HepG2 (cell line): ENCODE measurements around the gene RAB9A. TPM values are rescaled to one million over a fixed set of nuclear protein-coding genes. Genes with fewer than 3 reads are reported as not detected.
A peak's percentile ranks its signal among the peaks of the same experiment; 100 is the strongest.

Source experiments
- ATAC-seq: fragments of 200-7000 bp; cut with Tn5 transposase; 3 replicates; pipeline ENCODE4 v1.9.1; 2020; ENCODE audit warnings: mild to moderate bottlenecking, moderate library complexity
- BruUV-seq: library from RNA; stranded (reverse); fragments of 400-500 nt; replicated peaks from 2 replicates; lab custom pipeline; 2021; lab: Mats Ljungman, UMichigan
- CTCF ChIA-PET: fragments of 300-600 bp; formaldehyde crosslinking; extraction: SDS; loops from one replicate; lab custom pipeline; 2021; ENCODE audit warnings: low total read pairs, inconsistent platforms, low intra/inter-chr PET ratio; lab: Yijun Ruan, JAX
- POLR2A ChIA-PET: fragments of 350-600 bp; sonication (Branson Sonifier 250); formaldehyde crosslinking; loops from one replicate; lab custom pipeline; 2020; ENCODE audit warnings: antibody characterized with exemption, inconsistent platforms; lab: Yijun Ruan, JAX
- DNase-seq: peaks from one replicate; pipeline ENCODE4 v3.0.0-alpha.2; 2015; ENCODE audit warnings: low spot score
- FAIRE-seq: peaks from 3 replicates; lab custom pipeline; 2011; peaks lifted over from hg19 to GRCh38; lab: Jason Lieb, UNC
- H2AFZ ChIP-seq: one replicate; pipeline ENCODE4 v1.6.1; 2011; ENCODE audit warnings: low read length, inconsistent platforms
- H3K27ac ChIP-seq: fragments of 300-600 bp; 3 replicates; pipeline ENCODE4 v1.8.0; 2011; ENCODE audit warnings: mixed run types, mild to moderate bottlenecking, mixed read lengths, low read length, inconsistent platforms; ENCODE audit not compliant: insufficient read depth; ENCODE audit errors: extremely low read length
- H3K27me3 ChIP-seq, 2 experiments: fragments of 200-600 bp in 1 of 2; 2 replicates in 1 of 2; 3 replicates in 1 of 2; pipeline versions ENCODE4 v1.6.0 to v1.8.0; 2011; ENCODE audit warnings: low read length in 2 of 2, mild to moderate bottlenecking in 2 of 2, moderate library complexity in 2 of 2, inconsistent platforms in 1 of 2; ENCODE audit not compliant: insufficient read depth in 2 of 2, control insufficient read depth in 1 of 2
- H3K36me3 ChIP-seq, 2 experiments: fragments of 200-600 bp in 1 of 2; replicated peaks in 1 of 2; 2 replicates in 1 of 2; 3 replicates in 1 of 2; pipeline versions ENCODE4 v1.5.1 to v1.8.0; 2011; ENCODE audit warnings: low read length in 2 of 2, inconsistent platforms in 1 of 2; ENCODE audit not compliant: insufficient read depth in 2 of 2, control insufficient read depth in 1 of 2
- H3K4me1 ChIP-seq: 2 replicates; pipeline ENCODE4 v1.5.1; 2012; ENCODE audit warnings: low read length, inconsistent platforms; ENCODE audit not compliant: insufficient read depth
- H3K4me2 ChIP-seq: 2 replicates; pipeline ENCODE4 v1.6.0; 2011; ENCODE audit warnings: low read depth, low read length, inconsistent platforms
- H3K4me3 ChIP-seq, 3 experiments: fragments of 200-600 bp in 1 of 3; sonication (generic), shearing (Covaris generic) in 1 of 3; replicated peaks in 1 of 3; 2 replicates each; pipeline ENCODE4 v1.5.1; 2011 to 2016; ENCODE audit warnings: low read length in 3 of 3, inconsistent platforms in 2 of 3, low read depth in 2 of 3, mild to moderate bottlenecking in 2 of 3, control low read depth in 1 of 3, mixed read lengths in 1 of 3; ENCODE audit not compliant: insufficient read depth in 1 of 3
- H3K79me2 ChIP-seq: one replicate; pipeline ENCODE4 v1.6.1; 2011; ENCODE audit warnings: low read length, inconsistent platforms; ENCODE audit not compliant: insufficient read depth
- H3K9ac ChIP-seq: 2 replicates; pipeline ENCODE4 v1.6.0; 2011; ENCODE audit warnings: mild to moderate bottlenecking, low read depth, low read length, inconsistent platforms; ENCODE audit not compliant: insufficient read depth
- H3K9me3 ChIP-seq: 2 replicates; pipeline ENCODE4 v1.5.1; 2012; ENCODE audit warnings: mild to moderate bottlenecking, low read length
- H4K20me1 ChIP-seq: 2 replicates; pipeline ENCODE4 v1.6.0; 2011; ENCODE audit warnings: inconsistent platforms, mild to moderate bottlenecking, low read length, moderate library complexity; ENCODE audit not compliant: insufficient read depth
- CBX5 ChIP-seq: sonication (generic); formaldehyde crosslinking; IDR thresholded peaks from 2 replicates; pipeline ENCODE4 v1.4.0; 2020; ENCODE audit warnings: missing genetic modification reagents, borderline replicate concordance
- CCDC6 ChIP-seq: sonication (generic); formaldehyde crosslinking; IDR thresholded peaks from 2 replicates; pipeline ENCODE4 v1.8.1; 2022; ENCODE audit warnings: mild to moderate bottlenecking, missing genetic modification reagents, moderate library complexity
- HES4 ChIP-seq: sonication (generic); formaldehyde crosslinking; IDR thresholded peaks from 2 replicates; pipeline ENCODE4 v1.9.0; 2021; ENCODE audit warnings: mild to moderate bottlenecking, missing genetic modification reagents, borderline replicate concordance
- HNRNPH1 ChIP-seq: fragments of 200-400 bp; formaldehyde crosslinking; optimal IDR thresholded peaks from 2 replicates; pipeline ENCODE3; 2017; ENCODE audit warnings: mild to moderate bottlenecking, low read depth, low read length
- SMC3 ChIP-seq: IDR thresholded peaks from 2 replicates; pipeline ENCODE4 v1.6.1; 2011; ENCODE audit warnings: low read length, improper control_type of control experiment
- STAG1 ChIP-seq: sonication (generic); formaldehyde crosslinking; IDR thresholded peaks from 2 replicates; pipeline ENCODE4 v1.4.0; 2020; ENCODE audit warnings: missing genetic modification reagents
- TFE3 ChIP-seq: IDR thresholded peaks from 2 replicates; pipeline ENCODE4 v1.6.1; 2016
- ZBTB21 ChIP-seq: sonication (generic); formaldehyde crosslinking; IDR thresholded peaks from 2 replicates; pipeline ENCODE4 v1.4.0; 2020; ENCODE audit warnings: missing genetic modification reagents
- ZNF180 ChIP-seq: sonication (generic); formaldehyde crosslinking; IDR thresholded peaks from 2 replicates; pipeline ENCODE4 v1.4.0; 2020; ENCODE audit warnings: low read depth, missing genetic modification reagents, borderline replicate concordance
- ZNF331 ChIP-seq: sonication (generic); formaldehyde crosslinking; IDR thresholded peaks from 2 replicates; pipeline ENCODE4 v1.4.0; 2020; ENCODE audit warnings: missing genetic modification reagents
- ZNF652 ChIP-seq: IDR thresholded peaks from 2 replicates; pipeline ENCODE4 v1.6.1; 2016; ENCODE audit warnings: low read depth, borderline replicate concordance
- ZNF703 ChIP-seq: sonication (generic); formaldehyde crosslinking; IDR thresholded peaks from 2 replicates; pipeline ENCODE4 v1.5.1; 2020; ENCODE audit warnings: missing genetic modification reagents, mild to moderate bottlenecking, moderate library complexity, borderline replicate concordance
- WGBS: methylation state at CpG from one replicate; pipeline ENCODE4 v1.1.6; 2017; ENCODE audit warnings: low lambda C conversion rate; 5-methylcytosine and 5-hydroxymethylcytosine counted together
- in situ Hi-C: cut with HindIII; loops from 2 replicates; pipeline ENCODE4 v1.10.0; 2017; ENCODE audit warnings: low pct_unique_long_range_greater_than_20kb; ENCODE audit not compliant: extremely low pct_ligation_motif_present
- intact Hi-C: fragments of 100-400 bp; cut with micrococcal nuclease; formaldehyde crosslinking; loops from one replicate; pipeline ENCODE4 v1.10.0; 2022; ENCODE audit not compliant: unreplicated experiment
- polyA plus RNA-seq, 8 experiments: library from polyadenylated mRNA; depleted of rRNA in 3 of 8; stranded (reverse) in 7 of 8; unstranded in 1 of 8; fragments of >200 nt; fragmentation: Illumina TruSeq in 4 of 8; extraction: Trizol in 4 of 8; gene quantifications; 2 replicates each; pipeline versions ENCODE4 v1.2.1 to v1.2.3, GENCODE V29; 2011 to 2016; ENCODE audit warnings: low read depth in 4 of 8, missing spikeins in 1 of 8, mixed read lengths in 1 of 8; ENCODE audit not compliant: insufficient read depth in 1 of 8
- total RNA-seq, 5 experiments: library from RNA; depleted of rRNA; stranded (reverse); fragments of >200 nt; fragmentation: Illumina TruSeq; extraction: Trizol; gene quantifications; 2 replicates each; pipeline ENCODE4 v1.2.3, GENCODE V29; 2016; ENCODE audit warnings: low read depth in 1 of 5
- TF ChIP-seq, protein P1 (sequence below): sonication (generic); formaldehyde crosslinking; IDR thresholded peaks from 2 replicates; pipeline ENCODE4 v1.5.0; 2020; ENCODE audit warnings: missing genetic modification reagents
- TF ChIP-seq, protein P2 (sequence below): sonication (generic); formaldehyde crosslinking; IDR thresholded peaks from 2 replicates; pipeline ENCODE4 v1.5.0; 2020; ENCODE audit warnings: mild to moderate bottlenecking, missing genetic modification reagents, moderate library complexity

The RAB9A gene
- total and polyA plus RNA-seq, 2 of the 13 experiments (the other 11 are each of a cell fraction or from before 2014, with no cell fraction given), result 10.5 to 23.1 TPM

- no peak overlapping the region for H3K9ac ChIP-seq
- no peak overlapping the region for H3K4me3 ChIP-seq
- WGBS, result no CpG with 5 or more reads among the region's 3 CpGs
- no peak overlapping the region for H3K27ac ChIP-seq
- POLR2A ChIA-PET, result no interaction called here
- no peak for TF ChIP-seq ZBTB21 (CRISPR knock-in tag)
- TF ChIP-seq ZNF652 (CRISPR knock-in tag), result no peak
- TF ChIP-seq ZNF703, result no peak
- TF ChIP-seq HES4 (CRISPR knock-in tag), result no peak
- no peak for TF ChIP-seq HNRNPH1
- TF ChIP-seq TFE3, result no peak
- in situ Hi-C loops (no loop called here), intact Hi-C loops (no loop called here)
- H3K36me3 ChIP-seq, result no peaks in the 10 kb centered on the region
- CTCF ChIA-PET, result no interaction called here
- no peak for ATAC-seq
- no peaks in the 10 kb centered on the region for H3K9me3 ChIP-seq
- H3K27me3 ChIP-seq, result no peaks in the 10 kb centered on the region
- H3K79me2 ChIP-seq, result no peaks in the 10 kb centered on the region
- H3K4me1 ChIP-seq, result peaks cover 12% of the 10 kb centered on the region
- no peaks in the 10 kb centered on the region for H4K20me1 ChIP-seq
- H3K4me2 ChIP-seq, result no peak overlapping the region
- no peak overlapping the region for H2AFZ ChIP-seq
- no peak for FAIRE-seq
- no TSS peak for BruUV-seq
- no peak for DNase-seq
Measured at GRCh38 chrX:13655674-13656073, 33.3 kb upstream of the RAB9A start.

DNA sequence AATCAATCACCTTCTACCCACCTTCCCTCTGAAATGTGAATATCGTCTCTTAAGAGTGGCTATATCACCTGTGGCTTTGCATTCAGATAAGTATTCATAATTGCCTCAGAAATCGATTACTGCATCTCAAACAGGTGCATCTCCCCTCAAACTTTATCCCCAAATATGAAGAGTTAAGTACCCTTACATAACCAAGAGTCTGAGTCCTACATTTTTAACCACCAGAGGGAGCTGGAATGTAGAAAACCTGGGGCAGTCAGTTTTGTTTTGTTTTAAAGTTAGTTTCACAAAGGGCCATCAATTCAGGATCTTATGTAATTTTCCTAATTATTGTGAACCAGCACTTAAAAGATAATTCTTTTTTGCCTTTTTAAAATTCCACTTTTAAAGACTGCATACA lies 30.3 kb upstream of the RAB9A start:
- peak overlapping the region; percentile 45; the same call in 1 of the 2 replicates for H3K4me2 ChIP-seq
- intact Hi-C loops (loop anchor here (1.0 to 2.0 kb wide), 3 partner anchors 30 to 374 kb away; partner anchors contain the start of gene RAB9A), in situ Hi-C loops (no loop called here)
- H3K27ac ChIP-seq, result no peak overlapping the region
- ATAC-seq, result no peak
- H3K9ac ChIP-seq, result no peak overlapping the region
- ChIA-PET POLR2A (no interaction called here), CTCF (interaction anchor here (1.5 to 1.6 kb wide), 2 partner anchors 89 to 92 kb away, joined by 3 to 8 read pairs; no protein-coding TSS in a partner anchor)
- H3K9me3 ChIP-seq, result no peaks in the 10 kb centered on the region
- no peaks in the 10 kb centered on the region for H3K36me3 ChIP-seq
- DNase-seq, result peak; percentile 34
- peaks cover 12% of the 10 kb centered on the region for H3K4me1 ChIP-seq
- H4K20me1 ChIP-seq, result no peaks in the 10 kb centered on the region
- peak; percentile 32 for FAIRE-seq
- no peaks in the 10 kb centered on the region for H3K79me2 ChIP-seq
- H3K4me3 ChIP-seq, result peak overlapping the region in 1 of 3 experiments; percentile 21; a peak in 1 of 6 replicates
- no TSS peak for BruUV-seq
- TF ChIP-seq SMC3 (peak; percentile 43; the same call in 1 of the 2 replicates), ZNF331 (CRISPR knock-in tag) (no peak), CBX5 (CRISPR knock-in tag) (no peak), ZNF652 (CRISPR knock-in tag) (peak; percentile 93), CCDC6 (no peak), ZNF180 (CRISPR knock-in tag) (no peak), STAG1 (CRISPR knock-in tag) (peak; percentile 57)
- TF ChIP-seq, protein P1, sequence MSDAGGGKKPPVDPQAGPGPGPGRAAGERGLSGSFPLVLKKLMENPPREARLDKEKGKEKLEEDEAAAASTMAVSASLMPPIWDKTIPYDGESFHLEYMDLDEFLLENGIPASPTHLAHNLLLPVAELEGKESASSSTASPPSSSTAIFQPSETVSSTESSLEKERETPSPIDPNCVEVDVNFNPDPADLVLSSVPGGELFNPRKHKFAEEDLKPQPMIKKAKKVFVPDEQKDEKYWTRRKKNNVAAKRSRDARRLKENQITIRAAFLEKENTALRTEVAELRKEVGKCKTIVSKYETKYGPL (CRISPR knock-in tag), result peak; percentile 90
- TF ChIP-seq, protein P2, sequence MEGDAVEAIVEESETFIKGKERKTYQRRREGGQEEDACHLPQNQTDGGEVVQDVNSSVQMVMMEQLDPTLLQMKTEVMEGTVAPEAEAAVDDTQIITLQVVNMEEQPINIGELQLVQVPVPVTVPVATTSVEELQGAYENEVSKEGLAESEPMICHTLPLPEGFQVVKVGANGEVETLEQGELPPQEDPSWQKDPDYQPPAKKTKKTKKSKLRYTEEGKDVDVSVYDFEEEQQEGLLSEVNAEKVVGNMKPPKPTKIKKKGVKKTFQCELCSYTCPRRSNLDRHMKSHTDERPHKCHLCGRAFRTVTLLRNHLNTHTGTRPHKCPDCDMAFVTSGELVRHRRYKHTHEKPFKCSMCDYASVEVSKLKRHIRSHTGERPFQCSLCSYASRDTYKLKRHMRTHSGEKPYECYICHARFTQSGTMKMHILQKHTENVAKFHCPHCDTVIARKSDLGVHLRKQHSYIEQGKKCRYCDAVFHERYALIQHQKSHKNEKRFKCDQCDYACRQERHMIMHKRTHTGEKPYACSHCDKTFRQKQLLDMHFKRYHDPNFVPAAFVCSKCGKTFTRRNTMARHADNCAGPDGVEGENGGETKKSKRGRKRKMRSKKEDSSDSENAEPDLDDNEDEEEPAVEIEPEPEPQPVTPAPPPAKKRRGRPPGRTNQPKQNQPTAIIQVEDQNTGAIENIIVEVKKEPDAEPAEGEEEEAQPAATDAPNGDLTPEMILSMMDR, result peak; percentile 65
- 7% methylated on average over 2 of the region's 2 CpGs for WGBS
- no peak overlapping the region for H2AFZ ChIP-seq
- no peaks in the 10 kb centered on the region for H3K27me3 ChIP-seq
